Activated T-helper 9 cell treated with anti-CD3 and anti-CD28 coated beads, Interleukin-2, amount 50 U/mL, for 16 hours (primary cell): ENCODE measurements around the gene SRPRA.
A peak's percentile ranks its signal among the peaks of the same experiment; 100 is the strongest.
"Not testable (repeated sequence)": the region's sequence is repeated elsewhere in the genome, so short reads cannot be mapped to it uniquely, and the experiment has no call there.

Source experiments
- DNase-seq: peaks from one replicate; pipeline ENCODE4 v3.0.0-alpha.2; 2020; ENCODE audit warnings: low read depth

SRPRA gene

GRCh38 chr11:126282736-126283591 lies 14.3 kb upstream of the SRPRA start, which contains the start of gene TIRAP:
Gene TIRAP (plus strand): TSS chr11:126283093. CDS start chr11:126290895, 7,802 bp downstream.
- DNase-seq: peak; percentile 46

DNA sequence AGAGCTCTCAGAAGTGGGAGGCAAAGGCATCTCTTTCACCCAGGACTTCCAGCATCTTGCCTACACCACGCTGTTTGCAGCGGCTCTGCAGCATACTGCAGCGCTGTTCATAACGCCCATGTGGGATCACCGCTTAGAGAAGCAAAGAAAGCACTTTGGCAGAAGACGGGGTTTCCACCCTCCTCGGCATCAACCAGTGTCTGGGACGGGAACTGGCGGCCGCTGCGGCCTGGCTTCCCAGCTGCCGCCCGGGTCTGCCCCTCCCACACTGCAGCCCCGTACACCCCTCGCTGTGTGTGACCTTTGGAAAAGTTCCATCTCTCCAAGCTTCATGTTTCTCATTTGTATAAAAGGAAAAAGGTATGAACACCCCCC lies 13.7 kb upstream of the SRPRA start:
- no peak for DNase-seq

DNA sequence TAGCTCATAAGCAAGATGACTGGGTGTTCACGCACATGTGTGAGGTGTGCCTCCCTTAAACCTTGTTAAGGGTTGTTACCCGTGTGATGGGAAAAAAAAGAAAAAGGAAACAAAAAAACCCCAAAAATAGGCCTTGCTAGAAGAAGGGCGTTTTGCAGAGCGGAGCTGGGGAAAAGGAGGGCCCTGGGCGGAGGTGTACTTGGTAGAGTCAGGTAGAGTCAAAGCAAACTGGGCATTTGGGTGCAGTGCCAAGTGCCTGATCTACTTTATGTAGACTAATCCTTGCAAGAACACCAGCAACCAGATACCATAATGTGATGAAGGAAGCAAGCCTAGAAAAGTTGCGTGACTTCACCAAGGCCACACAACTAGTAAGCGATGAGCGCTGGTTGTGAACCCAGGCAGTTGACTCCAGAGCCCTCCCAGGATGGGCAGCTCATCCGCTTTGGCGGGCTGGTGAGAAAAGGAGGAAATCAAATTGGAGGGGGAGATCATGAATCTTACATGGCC lies 13.0 kb upstream of the SRPRA start:
- DNase-seq: no peak

DNA sequence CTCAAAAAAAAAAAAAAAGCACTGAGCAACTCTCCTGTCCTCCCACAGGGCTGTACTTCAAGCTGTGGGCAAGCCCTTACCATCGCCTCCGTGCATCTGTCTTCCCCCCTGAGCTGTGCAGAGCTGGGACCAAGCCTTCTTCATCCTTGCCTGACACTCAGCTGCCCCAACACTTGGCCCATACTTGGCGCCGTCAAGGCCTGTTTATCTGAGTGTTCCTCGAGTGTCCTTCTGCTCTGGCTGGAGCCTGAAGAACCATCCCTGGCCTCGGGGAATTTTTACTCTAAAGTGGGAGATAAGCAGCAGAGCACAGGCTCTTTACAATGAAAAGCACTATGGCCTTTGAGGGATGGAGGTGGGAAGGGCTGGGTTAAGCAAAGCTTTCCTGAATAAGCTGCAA lies 12.6 kb upstream of the SRPRA start:
- no peak for DNase-seq

- no peak for DNase-seq
These were observed 11.9 kb upstream of the SRPRA start for GRCh38 chr11:126280595-126280994.

GRCh38 chr11:126279191-126279590 lies 10.5 kb upstream of the SRPRA start:
- DNase-seq: no peak

GRCh38 chr11:126277780-126278179 lies 9.1 kb upstream of the SRPRA start:
- DNase-seq: no peak

- no peak for DNase-seq
These were observed 8.6 kb upstream of the SRPRA start for GRCh38 chr11:126277322-126277721.

DNA sequence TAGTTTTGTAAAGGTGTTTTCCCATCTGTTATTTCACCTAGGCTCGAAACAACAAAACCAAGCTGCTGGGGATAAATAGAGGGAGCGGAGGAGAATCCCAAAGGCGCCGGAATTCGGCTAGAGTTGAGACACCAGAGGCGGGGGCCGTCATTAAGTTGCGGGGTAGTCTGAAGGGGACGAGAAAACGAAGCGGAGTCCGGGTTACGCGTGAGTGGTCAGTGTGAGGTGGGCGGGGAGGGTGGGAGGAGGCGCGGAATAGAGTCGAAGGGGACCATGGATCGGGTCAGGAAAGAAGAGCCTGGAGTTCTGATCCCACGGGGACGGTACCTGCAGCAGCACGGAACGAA lies 361 bp downstream of the SRPRA start:
- DNase-seq: peak; percentile 2

GRCh38 chr11:126267650-126268049 lies 1.0 kb downstream of the SRPRA start:
- no peak for DNase-seq

DNA sequence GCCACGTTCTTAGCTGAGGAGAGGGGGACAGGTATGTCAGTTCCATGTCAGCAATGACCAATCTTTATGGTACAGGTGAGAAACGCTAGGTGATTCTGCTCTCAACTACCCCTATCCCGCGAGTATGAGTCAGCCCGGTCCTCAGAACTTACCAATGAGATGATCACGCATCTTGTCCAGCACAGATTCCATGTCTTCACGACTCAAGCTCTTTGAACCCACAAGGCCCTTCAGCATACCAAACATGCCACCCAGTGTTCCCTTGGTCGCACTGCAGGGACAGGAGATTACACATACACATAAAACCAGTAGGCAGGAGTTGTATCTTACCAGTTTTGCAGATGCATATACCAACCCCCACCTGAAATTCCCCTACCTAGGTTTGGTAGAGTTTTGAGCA lies 2.9 kb downstream of the SRPRA start:
- DNase-seq: no peak

GRCh38 chr11:126263489-126263888 lies 5.2 kb downstream of the SRPRA start:
- DNase-seq: no peak

DNA sequence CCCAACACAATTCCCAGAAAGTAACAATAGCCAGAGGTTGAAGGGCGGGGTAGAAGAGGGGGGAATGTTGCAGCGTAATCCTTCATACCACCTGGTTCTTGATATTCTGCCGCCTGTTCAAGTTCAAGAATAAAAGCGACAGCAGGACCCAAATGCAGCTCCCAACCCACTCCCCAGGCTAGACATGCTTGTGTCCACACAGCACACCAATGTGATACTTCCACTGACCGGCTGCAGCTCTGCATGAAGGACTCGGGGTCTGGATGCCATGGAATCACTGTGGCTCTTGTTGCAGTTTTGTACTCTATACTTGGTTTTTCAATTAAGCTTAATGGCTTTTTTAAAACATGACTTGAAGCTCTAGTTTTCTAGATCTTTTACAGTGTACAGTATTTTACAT lies 6.5 kb downstream of the SRPRA start:
- no peak for DNase-seq

DNA sequence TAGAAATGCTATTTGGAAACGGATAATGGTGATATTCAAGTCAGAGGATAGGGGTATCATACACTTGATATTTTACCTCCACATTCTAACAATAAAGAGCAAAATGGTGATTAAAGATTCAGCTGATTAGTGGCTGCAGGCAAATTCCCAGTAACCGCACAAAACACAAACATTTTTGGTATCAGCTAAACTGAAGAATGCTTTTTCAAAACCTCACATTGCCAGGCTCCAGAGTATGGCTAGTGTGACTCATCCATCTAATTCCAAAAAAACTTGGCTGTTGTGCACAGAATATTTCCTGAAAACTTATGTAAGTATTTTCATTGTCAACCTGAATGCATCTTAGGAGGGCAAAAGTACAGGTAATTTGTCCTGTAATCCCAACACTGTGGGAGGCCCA lies 10.9 kb downstream of the SRPRA start:
- no peak for DNase-seq

GRCh38 chr11:126257144-126257543 lies 11.6 kb downstream of the SRPRA start:
- DNase-seq: no peak

DNA sequence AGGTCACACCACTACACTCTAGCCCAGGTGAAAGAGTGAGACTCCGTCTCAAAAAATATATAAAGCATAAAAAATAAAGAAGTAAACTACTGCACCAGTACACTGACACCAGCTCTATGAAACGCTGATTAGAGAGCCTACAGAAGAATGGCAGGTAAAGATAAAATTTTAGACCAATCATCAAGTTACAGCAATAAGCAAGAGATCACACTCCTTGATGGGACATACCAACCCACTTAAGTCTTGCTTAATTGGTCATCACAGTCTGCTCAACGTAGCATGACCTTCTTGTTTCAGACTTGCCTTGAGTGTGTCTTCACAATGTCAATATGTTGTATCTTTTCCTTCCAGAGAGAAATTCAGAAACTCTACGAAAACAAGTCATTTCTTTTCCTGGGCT lies 12.5 kb downstream of the SRPRA start:
- DNase-seq: no peak

- DNase-seq: not testable (repeated sequence)
These were observed 13.2 kb downstream of the SRPRA start for GRCh38 chr11:126255507-126255906.

DNA sequence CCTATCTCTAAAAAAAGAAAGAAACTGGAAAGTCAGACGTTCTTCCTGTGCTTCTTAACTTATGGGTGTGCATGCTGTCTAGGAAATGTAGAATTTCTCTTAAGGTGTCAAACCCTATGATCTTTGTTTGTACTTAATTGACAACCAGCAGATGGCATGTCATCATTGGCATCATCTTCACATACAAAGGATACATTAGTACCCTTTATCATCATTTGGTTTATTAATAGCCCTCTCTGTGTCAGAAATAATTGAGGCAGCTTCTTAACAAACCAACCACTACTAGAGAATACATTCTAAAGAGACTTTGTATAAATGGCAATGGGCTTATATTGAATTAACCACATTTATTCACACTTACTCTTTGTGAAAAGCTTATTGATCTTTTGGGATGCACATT lies 13.9 kb downstream of the SRPRA start:
- no peak for DNase-seq

- no peak for DNase-seq
These were observed 15.4 kb downstream of the SRPRA start for GRCh38 chr11:126253265-126253664.

- no peak for DNase-seq
These were observed 22.1 kb downstream of the SRPRA start for GRCh38 chr11:126246636-126247035.

DNA sequence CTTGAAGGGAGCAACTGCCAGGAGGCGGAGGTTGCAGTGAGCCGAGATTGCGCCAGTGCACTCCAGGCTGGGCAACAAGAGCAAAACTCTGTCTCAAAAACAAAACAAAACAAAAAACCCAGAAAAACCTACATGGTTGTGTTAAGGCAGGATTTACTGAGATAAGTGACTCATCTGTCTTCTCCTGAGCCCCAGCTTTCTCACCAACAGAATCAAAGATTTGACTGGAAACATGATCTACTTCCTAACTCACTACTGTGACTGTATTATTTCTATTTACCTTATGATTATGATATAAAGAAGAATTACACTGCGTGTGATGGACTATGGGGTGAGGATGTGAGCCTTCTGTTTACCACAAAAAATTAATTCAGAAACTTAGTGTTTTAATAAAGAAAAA lies 35.3 kb downstream of the SRPRA start:
- DNase-seq: no peak

DNA sequence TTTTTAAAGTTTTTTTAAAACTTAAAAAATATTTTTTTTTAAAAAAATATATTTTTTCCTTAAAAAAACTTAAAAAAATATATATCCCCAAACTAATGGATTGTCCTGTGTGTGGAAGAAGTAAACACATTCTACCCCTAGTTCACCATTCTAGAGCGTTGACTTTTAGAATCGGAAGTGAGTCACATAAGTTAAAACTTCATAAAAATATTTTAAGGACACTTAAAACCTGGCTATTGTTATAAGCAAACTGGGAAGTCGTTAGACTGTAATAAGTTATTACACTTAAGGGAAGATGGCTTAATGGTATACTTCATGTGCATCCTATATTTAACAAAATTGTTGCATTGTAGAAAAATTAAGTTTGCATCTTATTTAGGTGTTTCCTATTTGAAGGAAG lies 36.0 kb downstream of the SRPRA start:
- no peak for DNase-seq

GRCh38 chr11:126231725-126232459 lies 36.8 kb downstream of the SRPRA start:
- no peak for DNase-seq
